Neural progenitor cell (in vitro differentiated cells): ENCODE measurements around the gene PDGFC. TPM values are rescaled to one million over a fixed set of nuclear protein-coding genes. Genes with fewer than 3 reads are reported as not detected.
A peak's percentile ranks its signal among the peaks of the same experiment; 100 is the strongest.

Experiments
- DNase-seq: peaks from one replicate; pipeline ENCODE4 v3.0.0-alpha.2; 2016; ENCODE audit warnings: low spot score
- H2AFZ ChIP-seq: fragments of 200-600 bp; sonication (generic); replicated peaks from 2 replicates; pipeline ENCODE4 v1.6.1; 2016; ENCODE audit warnings: antibody characterized with exemption
- H3F3A ChIP-seq: fragments of 200-600 bp; sonication (generic); 2 replicates; pipeline ENCODE4 v1.6.1; 2016; ENCODE audit warnings: antibody characterized with exemption, low read depth
- H3K27ac ChIP-seq: fragments of 200-600 bp; sonication (generic); 2 replicates; pipeline ENCODE4 v1.5.1; 2016; ENCODE audit warnings: mild to moderate bottlenecking
- H3K27me3 ChIP-seq: fragments of 200-600 bp; sonication (generic); 2 replicates; pipeline ENCODE4 v1.6.1; 2016; ENCODE audit warnings: mild to moderate bottlenecking, moderate library complexity
- H3K36me3 ChIP-seq: fragments of 200-600 bp; sonication (generic); 2 replicates; pipeline ENCODE4 v1.5.1; 2016
- H3K4me1 ChIP-seq: fragments of 200-600 bp; sonication (generic); 2 replicates; pipeline ENCODE4 v1.6.1; 2016; ENCODE audit warnings: mixed run types
- H3K4me2 ChIP-seq: fragments of 200-600 bp; sonication (generic); 2 replicates; pipeline ENCODE4 v1.6.1; 2016
- H3K4me3 ChIP-seq: fragments of 200-600 bp; sonication (generic); 2 replicates; pipeline ENCODE4 v1.5.1; 2016
- H3K79me2 ChIP-seq: fragments of 200-600 bp; sonication (generic); 2 replicates; pipeline ENCODE4 v1.6.1; 2016; ENCODE audit warnings: low read depth
- H3K9ac ChIP-seq: fragments of 200-600 bp; sonication (generic); 2 replicates; pipeline ENCODE4 v1.6.1; 2016
- H3K9me3 ChIP-seq: fragments of 200-600 bp; sonication (generic); 2 replicates; pipeline ENCODE4 v1.5.1; 2016; ENCODE audit warnings: low read depth
- H4K20me1 ChIP-seq: fragments of 200-600 bp; sonication (generic); 2 replicates; pipeline ENCODE4 v1.6.1; 2016; ENCODE audit warnings: low read depth
- H3K27ac Mint-ChIP-seq: 3 replicates; pipeline ENCODE4 v1.8.0; 2021; ENCODE audit warnings: mixed read lengths
- H3K27me3 Mint-ChIP-seq: 2 replicates; pipeline ENCODE4 v1.8.0; 2022; ENCODE audit warnings: low read depth, mild to moderate bottlenecking, inconsistent platforms, moderate library complexity, mixed read lengths; ENCODE audit not compliant: insufficient read depth
- H3K36me3 Mint-ChIP-seq: 3 replicates; pipeline ENCODE4 v1.8.0; 2021; ENCODE audit warnings: mixed read lengths
- H3K4me1 Mint-ChIP-seq: 3 replicates; pipeline ENCODE4 v1.8.0; 2021; ENCODE audit warnings: mixed read lengths
- H3K4me3 Mint-ChIP-seq: 3 replicates; pipeline ENCODE4 v1.8.0; 2021; ENCODE audit warnings: mild to moderate bottlenecking, moderate library complexity, mixed read lengths
- H3K9me3 Mint-ChIP-seq: 3 replicates; pipeline ENCODE4 v1.8.0; 2020; ENCODE audit warnings: mixed read lengths
- EZH2 ChIP-seq: fragments of 200-600 bp; sonication (generic); IDR thresholded peaks from 2 replicates; pipeline ENCODE4 v1.6.1; 2017; ENCODE audit warnings: antibody characterized with exemption, mild to moderate bottlenecking, moderate library complexity
- EZH2phosphoT487 ChIP-seq: fragments of 200-600 bp; sonication (generic); IDR thresholded peaks from 2 replicates; pipeline ENCODE4 v1.6.1; 2017; ENCODE audit warnings: antibody characterized with exemption
- total RNA-seq: library from RNA; depleted of rRNA; stranded (reverse); fragments of >200 nt; gene quantifications from 2 replicates; pipeline ENCODE4 v1.2.3, GENCODE V29; 2015; ENCODE audit warnings: low replicate concordance
- TF ChIP-seq, protein P1 (sequence below): fragments of 200-600 bp; sonication (generic); IDR thresholded peaks from 2 replicates; pipeline ENCODE4 v1.5.1; 2017; ENCODE audit warnings: antibody characterized with exemption, mild to moderate bottlenecking

Gene PDGFC
- total RNA-seq, 1 donor from 2014 or later: 4.7 TPM

DNA sequence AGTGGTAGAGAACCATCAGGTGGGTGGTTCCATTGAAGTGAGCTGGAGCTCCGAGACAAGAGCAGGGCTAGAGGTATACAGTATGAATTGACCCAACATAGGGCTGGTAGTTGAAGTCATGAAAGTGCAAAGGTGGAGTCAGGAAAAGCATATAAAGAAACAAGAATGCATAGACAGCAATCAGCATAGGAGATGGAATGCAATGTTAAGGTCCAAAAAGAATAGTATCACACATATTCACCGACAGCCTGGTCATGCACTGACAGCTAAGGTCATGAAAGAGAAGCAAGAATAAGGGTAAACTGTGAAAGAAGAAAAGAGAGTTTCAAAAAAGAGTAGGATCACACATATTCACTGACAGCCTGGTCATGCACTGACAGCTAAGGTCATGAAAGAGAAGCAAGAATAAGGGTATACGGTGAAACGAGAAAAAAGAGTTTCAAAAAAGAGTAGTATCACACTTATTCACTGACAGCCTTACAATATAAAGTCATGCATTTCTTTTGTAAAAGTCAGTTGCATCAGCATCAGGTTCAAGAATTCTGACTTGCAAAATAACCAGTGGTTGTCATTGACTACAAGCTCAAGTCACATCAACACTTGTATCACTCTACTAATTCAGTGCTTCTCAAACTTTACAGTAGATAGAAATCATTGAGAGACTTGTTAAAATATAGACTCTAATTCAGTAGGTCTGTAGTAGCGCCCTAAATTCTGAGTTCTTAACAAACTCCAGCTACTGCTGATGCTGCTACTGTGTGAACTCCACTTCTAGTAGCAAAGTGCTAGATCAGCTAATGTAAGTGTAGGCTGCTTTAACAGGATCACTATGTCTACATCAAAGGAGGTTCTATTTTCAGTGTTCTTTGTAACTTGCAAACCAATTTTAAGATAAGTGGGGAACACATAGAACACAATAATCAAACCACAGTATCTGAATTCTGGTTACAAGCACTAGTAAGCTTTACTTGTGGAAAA, 221.9 kb downstream of the PDGFC start:
- Histone ChIP-seq H3K27ac (no peak overlapping the region), H3K36me3 (no peaks in the 10 kb centered on the region), H3K4me1 (no peaks in the 10 kb centered on the region), H3K4me3 (no peak overlapping the region), H3F3A (no peaks in the 10 kb centered on the region), H3K79me2 (no peaks in the 10 kb centered on the region), H3K4me2 (no peak overlapping the region), H3K27me3 (no peaks in the 10 kb centered on the region), H3K9ac (no peak overlapping the region), H3K9me3 (no peaks in the 10 kb centered on the region), H4K20me1 (no peaks in the 10 kb centered on the region), H2AFZ (no peak overlapping the region)
- no peak overlapping the region for H3K27ac Mint-ChIP-seq
- TF ChIP-seq, protein P1, sequence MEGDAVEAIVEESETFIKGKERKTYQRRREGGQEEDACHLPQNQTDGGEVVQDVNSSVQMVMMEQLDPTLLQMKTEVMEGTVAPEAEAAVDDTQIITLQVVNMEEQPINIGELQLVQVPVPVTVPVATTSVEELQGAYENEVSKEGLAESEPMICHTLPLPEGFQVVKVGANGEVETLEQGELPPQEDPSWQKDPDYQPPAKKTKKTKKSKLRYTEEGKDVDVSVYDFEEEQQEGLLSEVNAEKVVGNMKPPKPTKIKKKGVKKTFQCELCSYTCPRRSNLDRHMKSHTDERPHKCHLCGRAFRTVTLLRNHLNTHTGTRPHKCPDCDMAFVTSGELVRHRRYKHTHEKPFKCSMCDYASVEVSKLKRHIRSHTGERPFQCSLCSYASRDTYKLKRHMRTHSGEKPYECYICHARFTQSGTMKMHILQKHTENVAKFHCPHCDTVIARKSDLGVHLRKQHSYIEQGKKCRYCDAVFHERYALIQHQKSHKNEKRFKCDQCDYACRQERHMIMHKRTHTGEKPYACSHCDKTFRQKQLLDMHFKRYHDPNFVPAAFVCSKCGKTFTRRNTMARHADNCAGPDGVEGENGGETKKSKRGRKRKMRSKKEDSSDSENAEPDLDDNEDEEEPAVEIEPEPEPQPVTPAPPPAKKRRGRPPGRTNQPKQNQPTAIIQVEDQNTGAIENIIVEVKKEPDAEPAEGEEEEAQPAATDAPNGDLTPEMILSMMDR: no peak
- TF ChIP-seq EZH2 (no peak), EZH2phosphoT487 (no peak)
- peaks cover 2% of the 10 kb centered on the region for H3K27me3 Mint-ChIP-seq
- H3K4me3 Mint-ChIP-seq: no peak overlapping the region
- H3K9me3 Mint-ChIP-seq: no peaks in the 10 kb centered on the region
- peaks cover 9% of the 10 kb centered on the region for H3K4me1 Mint-ChIP-seq
- no peak for DNase-seq
- H3K36me3 Mint-ChIP-seq: no peaks in the 10 kb centered on the region

DNA sequence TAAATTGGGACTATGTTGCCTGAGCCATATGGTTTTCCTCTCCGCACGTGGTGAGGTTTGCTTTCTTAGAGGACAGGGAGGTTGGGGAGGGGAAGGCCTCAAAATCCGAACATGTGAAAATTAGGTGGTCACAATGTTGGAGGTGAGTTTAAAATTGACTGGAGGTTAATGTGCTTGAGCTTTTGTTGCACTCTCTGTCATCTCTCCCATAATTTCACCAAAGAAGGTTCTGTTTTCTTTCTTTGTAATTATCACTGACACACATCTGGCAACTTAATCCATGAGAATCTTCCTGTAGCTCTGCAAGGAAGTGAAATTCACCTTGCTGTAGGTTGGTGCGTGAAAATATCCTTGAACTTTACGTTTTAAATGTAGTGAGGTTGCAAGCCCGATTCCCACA, 225.5 kb downstream of the PDGFC start:
- H3K9ac ChIP-seq: no peak overlapping the region
- peaks cover 2% of the 10 kb centered on the region for H3K27me3 Mint-ChIP-seq
- peaks cover 3% of the 10 kb centered on the region for H3K36me3 Mint-ChIP-seq
- DNase-seq: no peak
- H3K4me3 ChIP-seq: no peak overlapping the region
- H4K20me1 ChIP-seq: no peaks in the 10 kb centered on the region
- H2AFZ ChIP-seq: peak overlapping the region; percentile 57
- no peaks in the 10 kb centered on the region for H3K79me2 ChIP-seq
- no peak overlapping the region for H3K27ac ChIP-seq
- H3K4me3 Mint-ChIP-seq: no peak overlapping the region
- no peak overlapping the region for H3K27ac Mint-ChIP-seq
- H3K9me3 ChIP-seq: no peaks in the 10 kb centered on the region
- H3K27me3 ChIP-seq: no peaks in the 10 kb centered on the region
- H3K4me1 Mint-ChIP-seq: peaks cover 9% of the 10 kb centered on the region
- peaks cover 4% of the 10 kb centered on the region for H3K9me3 Mint-ChIP-seq
- H3F3A ChIP-seq: no peaks in the 10 kb centered on the region
- no peaks in the 10 kb centered on the region for H3K36me3 ChIP-seq
- no peaks in the 10 kb centered on the region for H3K4me1 ChIP-seq
- no peak overlapping the region for H3K4me2 ChIP-seq
- TF ChIP-seq, protein P1: no peak
- TF ChIP-seq EZH2phosphoT487: no peak
- no peak for TF ChIP-seq EZH2

DNA sequence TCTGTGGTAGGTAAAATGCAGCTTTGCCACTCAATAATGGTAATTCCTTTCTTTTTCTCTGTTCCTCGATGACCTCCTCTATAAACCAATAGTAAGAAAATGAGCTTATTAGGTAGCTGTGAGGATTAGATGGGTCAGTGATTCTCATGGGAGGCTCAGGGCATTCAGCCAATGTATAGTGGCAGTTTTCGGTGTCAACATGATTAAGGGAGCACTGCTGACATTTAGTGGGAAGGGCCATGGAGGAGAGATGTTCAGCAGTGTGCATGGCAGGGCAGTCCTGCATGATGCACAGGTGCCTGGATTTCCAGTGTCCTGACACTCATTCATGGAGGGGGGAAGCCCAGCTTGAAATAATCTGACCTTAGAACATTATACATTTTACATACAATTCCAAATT, 232.8 kb downstream of the PDGFC start:
- DNase-seq: no peak
- peaks cover 4% of the 10 kb centered on the region for H3K4me1 Mint-ChIP-seq
- Histone ChIP-seq H3K4me1 (no peaks in the 10 kb centered on the region), H3K9ac (no peak overlapping the region), H4K20me1 (no peaks in the 10 kb centered on the region), H3K27me3 (no peaks in the 10 kb centered on the region), H3K36me3 (no peaks in the 10 kb centered on the region), H3K4me3 (no peak overlapping the region), H3F3A (no peaks in the 10 kb centered on the region), H2AFZ (no peak overlapping the region), H3K79me2 (no peaks in the 10 kb centered on the region), H3K9me3 (no peaks in the 10 kb centered on the region), H3K4me2 (no peak overlapping the region), H3K27ac (no peak overlapping the region)
- H3K36me3 Mint-ChIP-seq: peaks cover 3% of the 10 kb centered on the region
- peaks cover 5% of the 10 kb centered on the region for H3K27me3 Mint-ChIP-seq
- no peak overlapping the region for H3K27ac Mint-ChIP-seq
- TF ChIP-seq EZH2 (no peak), EZH2phosphoT487 (no peak)
- TF ChIP-seq, protein P1: no peak
- peaks cover 3% of the 10 kb centered on the region for H3K9me3 Mint-ChIP-seq
- H3K4me3 Mint-ChIP-seq: no peak overlapping the region
